HG03103 (cell line): Measurements from ENCODE around the gene GAPDH.
"Not testable (repeated sequence)": the region's sequence is repeated elsewhere in the genome, so short reads cannot be mapped to it uniquely, and the experiment has no call there.

Source experiments
- ATAC-seq: cut with Tn5 transposase; IDR thresholded peaks from one replicate; pipeline ENCODE4 v1.9.1; 2021; ENCODE audit warnings: low read depth; ENCODE audit not compliant: unreplicated experiment

GAPDH gene

DNA sequence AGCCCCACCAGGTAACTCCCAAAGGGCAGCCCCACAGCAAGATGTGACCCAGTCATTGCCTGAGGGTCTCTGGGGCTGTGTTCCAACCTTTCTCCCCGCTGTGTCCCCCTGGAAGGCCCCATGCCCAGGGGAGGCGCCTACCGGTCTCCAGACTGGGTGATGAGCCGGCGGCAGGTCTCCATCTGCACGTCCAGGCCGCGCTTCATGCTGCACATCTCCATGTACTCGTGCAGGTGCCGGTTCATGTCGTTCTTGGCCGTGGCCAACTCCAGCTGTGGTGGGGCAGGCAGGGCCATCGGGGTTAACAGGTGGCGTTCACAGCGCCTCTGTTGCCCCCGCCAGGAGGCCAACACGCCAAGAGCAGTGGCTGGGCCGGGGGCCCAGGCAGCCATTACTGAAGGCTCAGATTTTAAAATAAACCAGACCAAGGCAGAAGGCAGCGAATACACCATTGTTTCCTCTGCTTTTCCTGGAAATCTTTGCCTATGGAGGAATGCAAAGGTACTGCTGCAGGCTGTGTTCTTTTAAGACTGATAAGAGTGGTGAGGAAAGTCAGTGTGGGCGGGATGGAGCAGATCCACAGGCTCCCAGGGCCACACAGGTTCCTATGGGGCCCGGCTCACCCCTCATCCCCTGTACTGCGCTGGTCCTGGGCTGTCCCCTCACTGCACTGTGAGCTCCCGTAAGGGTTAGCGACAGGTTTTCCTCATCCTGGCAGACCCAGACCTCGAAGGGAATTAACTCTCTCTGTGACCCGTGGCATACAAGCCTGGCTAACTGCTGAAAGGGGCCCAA lies 7.3 kb downstream of the GAPDH start:
- no peak for ATAC-seq

DNA sequence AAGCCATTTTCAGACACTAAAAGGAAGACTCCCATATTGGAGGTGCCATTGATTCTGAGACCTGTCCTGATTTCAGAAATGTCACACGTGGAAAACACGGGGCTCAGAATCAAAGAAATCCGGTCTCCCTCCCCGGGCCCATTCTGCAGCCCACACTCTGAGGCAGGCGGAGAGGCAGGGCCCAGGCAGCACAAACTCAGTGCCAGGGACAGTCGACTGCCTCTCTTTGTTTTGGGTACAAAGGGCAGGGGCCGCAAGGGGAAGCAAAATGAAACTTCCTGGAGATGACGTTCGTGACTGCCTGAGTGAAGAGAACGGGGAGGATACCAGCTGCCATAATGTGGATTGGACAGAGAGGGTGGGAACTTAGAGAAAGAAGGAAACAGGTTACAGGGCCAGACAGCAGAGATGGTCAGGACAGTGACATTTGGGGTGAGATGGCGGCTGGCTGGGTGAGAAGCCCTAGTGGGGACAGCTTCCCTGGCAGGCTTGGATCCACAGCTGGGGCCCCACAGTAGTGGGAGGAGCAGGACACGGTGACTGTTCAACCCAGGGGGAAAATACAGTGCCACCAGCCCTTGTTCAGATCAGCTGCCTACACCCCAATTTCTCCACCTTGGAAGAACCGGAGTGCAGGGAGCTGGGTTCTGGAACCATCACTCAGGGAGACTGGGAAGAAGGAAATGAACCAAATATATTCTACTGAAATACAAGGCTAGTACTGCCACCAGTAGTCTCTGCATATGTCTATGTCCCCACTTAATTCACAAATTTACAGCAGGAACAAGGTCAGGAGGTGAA lies 8.1 kb downstream of the GAPDH start:
- no peak for ATAC-seq

DNA sequence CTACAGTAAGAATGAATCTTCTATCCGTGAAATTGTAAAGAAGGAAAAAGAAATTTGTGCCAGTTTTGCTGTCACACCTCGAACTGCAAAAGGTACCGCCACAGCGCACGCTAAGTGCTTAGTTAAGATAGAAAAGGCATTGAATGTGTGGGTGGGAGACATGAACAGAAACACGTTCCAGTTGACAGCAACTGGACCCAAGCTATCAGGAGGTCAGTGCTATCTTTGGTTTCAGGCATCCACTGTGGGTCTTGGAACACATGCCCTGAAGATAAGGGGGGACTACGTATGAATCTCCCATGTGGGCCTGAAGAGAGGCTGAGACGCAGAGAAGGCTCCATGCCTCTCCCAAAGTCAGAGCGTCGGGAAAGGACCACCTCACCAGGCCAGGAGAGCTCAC lies 11.7 kb downstream of the GAPDH start:
- no peak for ATAC-seq

DNA sequence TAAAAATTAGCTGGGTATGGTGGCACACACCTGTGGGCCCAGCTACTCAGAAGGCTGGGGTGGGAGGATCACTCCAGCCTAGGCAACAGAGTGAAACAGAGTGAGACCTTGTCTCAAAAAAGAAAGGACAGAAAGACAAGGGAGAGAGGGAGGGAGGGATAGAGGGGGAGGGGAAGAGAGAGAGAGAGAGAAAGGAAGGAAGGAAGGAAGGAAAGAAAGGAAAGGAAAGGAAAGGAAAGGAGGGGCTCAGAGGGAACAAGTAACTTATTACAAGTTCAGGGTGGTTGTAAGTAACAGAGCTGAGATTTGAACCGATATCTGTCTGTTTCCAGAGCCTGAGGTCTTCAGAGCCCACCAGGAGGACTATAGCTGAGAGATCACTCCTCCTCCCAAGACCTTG lies 13.2 kb downstream of the GAPDH start:
- no peak for ATAC-seq

DNA sequence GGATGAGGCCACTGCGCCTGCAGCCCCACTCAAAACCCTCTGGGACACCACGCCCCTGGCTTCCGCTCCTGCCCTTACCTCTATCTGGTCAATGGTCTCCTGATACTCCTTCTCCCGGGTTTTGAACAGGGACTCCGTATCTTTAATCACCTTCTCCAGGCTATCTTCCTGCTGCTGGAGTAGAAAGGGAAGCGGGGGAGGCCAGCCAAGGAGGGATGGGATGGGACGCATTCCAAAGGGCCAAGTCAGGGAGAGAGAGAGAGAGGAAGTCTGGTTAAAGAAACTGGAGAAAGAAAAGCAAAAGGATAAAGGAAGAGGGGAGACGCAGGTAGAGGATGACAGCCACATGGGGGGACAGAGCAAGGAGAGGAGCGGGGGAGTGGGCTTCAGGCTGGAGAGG lies 13.7 kb downstream of the GAPDH start:
- ATAC-seq, result no peak

DNA sequence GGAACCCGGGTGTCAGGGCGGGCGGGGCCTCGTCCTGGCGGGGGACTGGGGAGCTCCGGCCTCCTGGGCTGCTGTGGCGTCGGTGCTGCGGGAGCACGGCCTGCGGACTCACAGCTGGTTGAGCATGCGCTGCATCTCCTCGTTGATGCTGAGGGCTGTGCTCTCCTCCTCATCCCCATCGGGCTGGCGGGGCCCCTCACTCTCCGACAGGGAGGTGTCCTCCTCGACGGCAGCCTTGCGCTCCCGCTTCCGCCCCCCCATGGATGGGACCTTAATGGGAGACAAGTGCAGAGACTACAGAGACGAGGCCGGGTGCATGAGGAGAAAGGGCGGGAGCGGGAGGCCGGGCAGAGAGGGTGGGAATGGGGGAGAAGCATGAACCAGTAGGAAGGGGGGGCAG lies 14.2 kb downstream of the GAPDH start:
- ATAC-seq, result no peak

DNA sequence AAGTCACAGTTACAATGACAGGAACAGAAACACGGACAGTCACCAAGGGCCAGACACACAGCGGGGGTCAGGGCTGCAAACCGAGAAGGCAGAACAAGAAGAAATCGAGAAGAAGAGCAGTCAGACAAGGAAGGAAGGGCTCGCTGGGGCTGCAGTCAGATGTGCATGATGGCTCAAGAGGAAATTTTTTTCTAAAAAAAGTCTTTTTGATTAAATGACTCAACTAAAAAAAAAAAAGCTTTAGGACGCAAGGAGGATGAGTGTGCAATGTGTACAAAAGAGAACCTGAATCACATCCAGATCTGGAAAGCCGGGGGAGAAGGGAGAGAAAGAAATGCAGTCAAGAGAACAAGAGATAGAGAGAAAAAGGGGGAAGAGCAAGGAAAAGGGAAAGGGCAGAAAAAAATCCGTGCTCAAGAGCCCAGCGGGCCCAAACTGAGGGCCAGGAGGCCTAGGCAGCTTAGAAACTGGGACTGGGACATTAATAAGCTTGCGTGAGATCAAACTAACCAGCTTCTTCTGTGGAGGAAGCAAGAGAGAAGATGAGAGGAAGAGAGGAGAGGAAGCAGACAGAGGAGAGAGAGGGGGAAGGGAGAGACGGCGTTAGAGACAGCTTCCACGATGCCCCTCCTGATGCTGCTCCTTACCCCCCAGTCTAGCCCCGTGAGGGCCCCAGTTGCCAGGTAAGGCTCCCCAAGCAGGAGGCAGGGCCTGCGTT lies 14.8 kb downstream of the GAPDH start:
- no peak for ATAC-seq

DNA sequence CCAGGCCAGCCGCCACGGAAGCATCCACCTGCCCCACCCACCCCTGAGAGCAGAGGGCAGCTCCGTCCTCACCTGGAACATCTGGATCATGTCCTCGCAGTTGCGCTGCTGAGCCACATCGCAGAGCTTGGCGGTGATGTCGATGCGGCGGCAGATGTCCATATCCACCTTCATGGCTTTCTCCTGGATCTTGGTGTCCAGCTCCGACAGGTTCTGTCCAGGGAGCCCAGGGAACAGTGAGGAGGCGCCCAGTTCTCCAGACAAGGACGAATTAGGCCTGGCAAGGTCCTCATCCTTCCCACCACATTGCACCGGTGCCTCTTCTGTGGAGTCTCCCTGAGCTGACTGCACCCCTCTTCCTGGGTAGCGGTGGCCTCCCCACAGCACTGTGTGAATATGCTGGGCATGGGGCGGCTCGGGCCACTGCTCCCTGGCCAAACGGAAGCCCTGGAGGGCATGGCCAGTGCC lies 15.4 kb downstream of the GAPDH start:
- no peak for ATAC-seq

DNA sequence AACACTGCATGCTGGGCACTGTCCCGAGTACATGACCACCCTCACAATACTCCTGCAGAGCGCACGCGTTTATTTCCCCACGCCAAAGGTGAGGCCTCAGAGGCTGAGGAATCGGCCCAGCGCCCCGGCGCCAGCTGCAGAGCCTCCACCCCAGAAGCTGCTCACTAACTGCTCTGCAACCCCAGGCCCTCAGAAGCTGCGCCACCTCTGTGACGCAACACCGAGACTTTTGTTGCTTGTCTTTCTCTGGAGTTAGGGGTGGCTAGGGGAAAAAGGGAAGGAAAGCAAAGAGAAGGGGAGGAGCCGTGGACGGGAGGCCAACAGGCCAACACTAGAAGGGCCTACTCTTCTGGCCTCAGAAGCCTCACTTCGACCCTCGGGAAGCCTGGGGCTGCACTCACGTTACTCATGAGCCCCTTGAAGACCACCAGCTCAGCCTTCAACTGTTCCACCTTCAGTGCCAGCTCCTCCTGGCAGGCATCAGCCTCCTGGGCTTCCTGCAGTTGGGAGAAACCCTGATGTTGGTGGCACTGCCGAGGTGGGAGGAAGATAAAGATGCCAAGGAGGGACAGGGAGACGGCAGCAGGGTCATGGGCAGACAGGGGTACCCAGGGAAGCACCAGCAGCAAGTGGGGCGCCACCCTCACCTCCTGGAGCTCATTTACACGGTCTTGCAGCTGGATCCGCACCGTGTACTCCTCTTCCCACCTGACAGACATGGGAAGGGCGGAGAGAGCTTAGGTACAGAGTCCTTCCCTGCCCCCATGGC lies 16.2 kb downstream of the GAPDH start:
- ATAC-seq, result no peak

DNA sequence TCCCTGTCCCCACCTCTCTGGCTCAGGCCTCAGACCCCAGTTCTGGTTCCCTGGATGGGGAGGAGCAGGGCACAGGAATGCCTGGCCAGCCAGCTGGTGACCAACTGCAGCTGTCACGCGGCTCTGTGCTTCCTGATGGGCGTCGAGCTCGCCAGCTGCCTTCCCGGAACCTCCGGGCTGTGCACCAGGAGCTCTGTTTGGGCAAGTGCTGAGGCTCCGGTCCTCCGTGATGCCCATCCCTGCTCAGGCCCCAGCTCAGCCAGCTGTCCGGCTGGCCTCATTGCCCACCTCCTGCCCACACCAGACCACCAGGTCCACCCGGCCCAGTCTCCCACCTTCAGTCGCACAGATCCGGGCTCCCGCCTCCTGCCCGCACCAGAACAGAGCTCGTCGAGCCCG lies 16.7 kb downstream of the GAPDH start:
- ATAC-seq, result no peak

DNA sequence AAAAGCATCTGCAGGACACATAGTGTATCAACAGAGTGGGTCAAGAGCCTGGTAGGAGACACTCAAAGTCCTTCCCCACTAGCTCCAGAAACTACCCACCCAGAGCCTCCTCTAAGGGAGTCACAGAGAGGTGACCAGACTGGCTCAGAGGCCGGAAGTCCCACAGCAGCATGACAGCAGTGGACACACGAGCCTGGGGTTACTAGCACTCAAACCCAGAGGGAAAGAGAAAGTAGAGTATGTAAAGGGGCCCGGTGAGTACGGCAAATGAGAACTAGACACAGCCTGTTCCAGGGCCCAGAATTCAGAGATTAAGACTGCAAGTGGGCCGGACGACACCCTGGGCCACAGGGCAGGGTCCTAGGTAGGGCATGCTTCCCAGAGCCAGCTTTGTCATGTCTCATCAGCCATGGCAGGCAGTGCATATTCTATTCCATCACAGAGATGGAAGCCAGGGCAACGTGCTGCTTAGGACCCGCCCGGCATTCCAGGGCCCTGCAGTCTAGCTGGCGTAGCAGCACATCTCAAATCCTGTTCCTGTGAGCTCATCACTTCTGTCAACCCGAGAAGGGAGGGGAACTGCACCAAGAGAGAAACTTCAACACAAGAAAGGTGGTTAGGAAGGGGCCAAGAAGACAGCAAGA lies 17.3 kb downstream of the GAPDH start:
- ATAC-seq, result no peak

DNA sequence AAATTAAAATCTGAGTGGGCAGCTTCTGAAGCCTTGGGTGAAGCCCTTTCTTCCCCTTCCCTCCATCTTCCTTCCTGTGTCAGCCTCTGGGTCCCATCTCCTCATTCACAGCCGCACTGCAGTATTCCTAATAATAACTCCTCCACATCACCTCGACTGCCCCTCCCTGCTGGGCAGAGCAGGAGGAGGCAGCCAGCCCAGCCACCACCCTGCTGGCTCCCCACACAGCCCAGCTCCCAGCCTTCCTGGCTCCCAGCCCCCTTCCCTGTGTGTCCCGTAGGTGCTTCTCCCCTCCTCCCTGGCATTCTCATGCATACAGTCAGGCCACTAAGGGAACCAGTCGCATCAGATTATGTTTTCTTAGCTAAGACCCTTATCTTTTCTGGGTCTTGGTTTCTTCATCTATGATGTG lies 17.8 kb downstream of the GAPDH start:
- ATAC-seq, result no peak

DNA sequence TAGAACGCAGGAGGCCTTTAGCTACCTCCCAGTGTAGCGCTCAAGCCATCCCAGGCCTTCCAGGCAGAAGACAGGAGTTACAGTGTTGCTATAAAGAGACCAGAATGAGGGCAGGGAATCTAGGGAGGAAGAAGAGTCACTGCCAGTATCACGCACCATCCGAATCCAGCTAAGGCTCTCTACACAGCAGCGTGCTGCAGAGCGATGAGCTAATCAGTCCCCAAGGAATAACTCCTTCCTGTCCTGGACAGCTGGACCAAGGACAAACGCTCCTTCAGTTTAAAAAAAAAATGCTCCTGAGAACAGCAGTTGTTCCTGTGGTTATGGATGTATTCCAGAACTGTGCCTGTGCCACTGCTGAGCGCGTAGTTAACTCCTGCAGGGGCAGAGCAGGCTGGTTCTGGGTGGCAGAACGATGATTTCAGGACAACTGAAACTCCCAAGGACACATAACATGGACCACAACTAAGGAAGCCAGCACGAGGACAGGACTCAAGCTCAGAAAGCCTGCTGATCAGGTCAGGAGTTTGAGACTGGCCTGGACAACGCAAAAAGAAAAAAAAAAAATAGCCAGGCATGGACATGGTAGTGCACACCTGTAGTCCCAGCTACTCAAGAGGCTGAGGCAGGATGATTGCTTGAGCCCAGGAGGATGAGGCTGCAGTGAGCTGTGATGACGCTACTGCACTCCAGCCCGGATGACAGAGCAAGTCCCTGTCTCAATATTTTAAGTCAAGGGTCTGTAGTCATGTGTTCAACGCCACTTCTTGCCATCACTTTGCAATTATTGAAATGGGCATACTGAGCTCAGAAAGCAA lies 18.9 kb downstream of the GAPDH start:
- ATAC-seq, result no peak

DNA sequence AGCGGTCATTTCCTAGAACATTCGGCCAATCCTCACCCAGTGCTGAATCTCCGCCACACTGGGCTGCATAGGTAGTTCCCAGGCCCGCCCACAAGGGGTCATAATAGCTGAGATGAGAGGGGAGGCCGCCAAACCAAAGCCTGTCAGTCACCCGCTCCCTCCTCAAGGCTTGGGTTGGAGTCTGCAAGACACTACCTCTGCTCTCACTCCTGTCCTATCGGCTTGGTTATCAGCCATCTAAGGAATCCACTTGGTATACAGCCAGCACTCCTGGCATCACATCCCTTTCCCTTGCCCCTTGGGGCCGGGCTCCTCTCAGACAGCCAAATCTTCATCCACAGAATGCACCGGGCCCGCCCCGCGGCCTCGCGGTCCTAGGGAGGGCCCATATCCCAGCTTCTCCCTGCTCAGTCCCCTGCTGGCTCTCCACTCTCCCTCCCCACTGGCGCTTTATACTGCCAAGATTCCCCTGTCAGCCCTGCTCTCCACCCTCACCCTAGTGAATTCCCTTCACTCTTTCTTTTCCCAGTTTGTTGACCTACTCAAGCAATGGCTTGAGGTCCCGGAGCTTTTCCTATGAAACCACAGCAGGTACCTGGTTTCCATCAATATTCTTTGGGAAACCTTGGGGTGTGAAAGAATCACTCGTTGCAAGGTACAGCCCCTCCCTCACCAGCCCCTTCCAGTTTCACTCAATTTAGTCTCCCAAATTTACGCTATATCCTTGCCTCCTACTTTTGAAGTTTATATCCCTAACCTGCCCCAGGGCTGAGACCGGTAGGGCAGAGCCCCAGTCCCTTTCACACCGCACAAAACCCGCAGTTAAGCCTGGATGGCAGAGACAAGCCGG lies 20.1 kb downstream of the GAPDH start:
- ATAC-seq, result peak; percentile 54

DNA sequence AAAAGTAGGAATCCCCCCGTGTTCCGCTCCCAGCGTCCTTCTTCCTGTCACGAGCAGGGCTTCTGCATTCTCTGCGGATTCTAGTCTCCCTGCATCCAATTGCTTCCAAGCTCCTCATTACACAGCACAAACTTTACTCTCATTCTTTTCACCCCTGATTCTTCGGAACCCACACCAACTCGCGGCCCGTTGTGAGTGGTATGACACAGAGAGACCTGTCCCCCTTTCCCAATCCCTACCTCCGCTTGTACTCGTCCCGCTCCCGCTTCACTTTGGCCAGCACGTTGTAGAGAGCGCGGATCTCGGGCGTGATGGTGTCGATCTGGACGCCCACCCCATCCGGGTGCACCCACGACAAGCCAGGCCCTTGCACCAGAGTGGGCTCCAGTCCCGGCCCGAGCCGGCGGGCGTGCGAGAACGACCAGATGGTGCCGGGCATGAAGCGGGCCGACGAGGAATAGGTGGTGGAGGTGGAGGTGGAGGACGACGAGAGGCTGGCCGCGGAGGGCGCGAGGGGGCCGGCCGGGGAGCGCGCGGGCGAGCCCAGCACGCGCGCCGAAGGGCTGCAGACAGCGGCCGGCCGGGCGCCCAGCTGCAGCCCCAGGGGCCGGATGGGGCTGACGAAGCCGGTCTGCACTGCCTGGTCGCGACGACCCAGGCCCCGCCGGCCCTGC lies 20.8 kb downstream of the GAPDH start:
- ATAC-seq, result peak; percentile 5

DNA sequence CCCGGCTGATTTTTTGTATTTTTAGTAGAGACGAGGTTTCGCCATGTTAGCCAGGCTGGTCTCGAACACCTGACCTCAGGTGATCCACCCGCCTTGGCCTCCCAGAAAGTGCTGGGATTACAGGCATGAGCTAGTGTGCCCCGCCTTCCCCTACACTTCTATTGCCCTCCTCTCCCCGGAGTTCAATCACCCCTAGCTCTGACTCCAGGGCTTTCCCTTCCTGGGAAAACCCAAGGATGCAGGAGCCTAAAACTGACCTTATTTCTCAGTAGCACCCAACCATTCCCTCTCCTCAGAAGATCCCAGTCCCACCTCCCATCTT lies 22.1 kb downstream of the GAPDH start:
- not testable (repeated sequence) for ATAC-seq

DNA sequence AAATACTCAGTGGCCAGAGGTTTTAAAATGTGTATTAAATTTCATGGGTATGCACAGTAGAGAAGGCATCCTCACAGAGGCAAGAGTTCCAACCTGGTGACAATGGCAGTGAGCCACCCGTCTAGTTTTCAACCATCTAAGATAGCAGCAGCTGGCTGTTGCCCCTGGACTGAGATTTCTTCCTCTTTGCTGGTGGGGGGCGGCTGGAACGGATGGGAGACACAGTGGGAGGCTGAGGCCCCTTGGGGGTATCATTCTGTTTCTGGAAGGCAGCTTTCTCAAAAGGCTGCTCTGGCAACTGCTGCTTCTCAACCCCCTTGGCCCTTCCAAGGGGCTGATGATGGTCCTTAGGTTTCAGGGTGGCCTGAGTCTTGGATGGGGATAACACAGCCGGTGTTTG lies 22.5 kb downstream of the GAPDH start:
- ATAC-seq, result no peak
